Fibroblast of lung (primary cell): ENCODE data around the gene WSCD1.

Source experiments
- CTCF ChIP-seq, 2 donors: IDR thresholded peaks in 1 of 2; conservative IDR thresholded peaks in 1 of 2; 1 replicate in 1 of 2; 2 replicates in 1 of 2; pipeline ENCODE4 v1.5.1; 2011 to 2012; ENCODE audit warnings: low read length in 2 of 2, control low read depth in 1 of 2, inconsistent platforms in 1 of 2, low read depth in 1 of 2, mild to moderate bottlenecking in 1 of 2
- EZH2 ChIP-seq: IDR thresholded peaks from 2 replicates; pipeline ENCODE4 v1.5.1; 2012; ENCODE audit warnings: low read length, control low read depth, mild to moderate bottlenecking; ENCODE audit errors: missing control alignments

GRCh38 chr17:6135996-6136395, 65.8 kb downstream of the WSCD1 start:
- TF ChIP-seq CTCF (conservative IDR thresholded peaks at IDR 0.05 in 1 of 2, IDR thresholded peaks at IDR 0.05 in 1 of 2; ENCODE audit: low read depth in 1 of 2, low read length in 2 of 2) (no peak), EZH2 (no peak)
